ENCODE data around the gene GPR3.
"Not testable (repeated sequence)": the region's sequence is repeated elsewhere in the genome, so short reads cannot be mapped to it uniquely, and the experiment has no call there.

The GPR3 gene

GRCh38 chr1:27431601-27431940 lies 39.1 kb downstream of the GPR3 start:
- no peak for DNase-seq

GRCh38 chr1:27432725-27433124 lies 40.3 kb downstream of the GPR3 start:
- not testable (repeated sequence) for DNase-seq

DNA sequence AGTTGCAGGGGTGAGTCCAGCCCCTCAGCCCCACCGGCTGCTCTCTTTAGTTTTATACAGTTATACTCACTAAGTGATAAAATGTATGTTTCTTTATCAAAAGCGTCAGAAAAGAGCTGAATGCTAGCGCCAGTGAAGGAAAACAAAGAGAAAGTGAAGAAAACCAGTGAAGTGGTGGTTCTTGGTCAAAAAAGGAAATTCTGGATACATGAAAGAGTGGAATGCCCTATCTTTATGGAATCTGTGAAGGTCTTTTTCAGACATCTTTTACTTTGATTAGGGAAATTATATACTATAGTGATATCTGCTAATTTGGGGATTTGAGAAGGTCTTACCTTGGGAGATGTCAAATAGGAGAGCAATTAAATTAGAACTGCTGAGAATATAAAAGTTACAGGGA lies 41.3 kb downstream of the GPR3 start:
- DNase-seq: no peak

DNA sequence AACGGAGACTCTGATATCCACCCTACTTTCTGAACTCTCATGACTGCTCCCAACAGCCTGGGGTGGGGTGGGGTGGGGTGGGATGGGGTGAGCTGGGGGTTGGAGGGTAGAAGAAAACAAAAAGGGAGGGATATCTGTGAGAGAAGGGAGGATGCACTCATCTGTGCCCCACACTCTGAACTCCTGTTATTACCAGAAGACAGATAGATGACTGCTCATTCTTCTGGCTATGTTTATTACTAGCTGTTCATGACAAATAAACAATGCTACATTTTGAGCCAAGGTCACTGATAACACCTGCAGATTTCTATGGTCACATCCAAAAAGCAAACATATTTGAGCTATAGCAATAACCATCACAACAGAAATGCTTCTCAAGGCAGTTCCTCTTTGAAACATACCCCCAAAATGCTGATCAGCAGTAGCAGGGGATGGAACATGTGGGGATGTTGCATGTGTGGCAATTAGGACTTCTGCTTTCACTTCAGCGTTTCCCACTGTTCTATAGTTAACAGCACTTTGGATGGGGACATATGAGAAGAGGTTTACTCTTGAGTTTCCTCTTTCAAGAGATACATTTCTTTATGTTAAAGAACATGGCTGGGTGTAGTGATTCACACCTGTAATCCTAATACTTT lies 43.3 kb downstream of the GPR3 start:
- DNase-seq: no peak

DNA sequence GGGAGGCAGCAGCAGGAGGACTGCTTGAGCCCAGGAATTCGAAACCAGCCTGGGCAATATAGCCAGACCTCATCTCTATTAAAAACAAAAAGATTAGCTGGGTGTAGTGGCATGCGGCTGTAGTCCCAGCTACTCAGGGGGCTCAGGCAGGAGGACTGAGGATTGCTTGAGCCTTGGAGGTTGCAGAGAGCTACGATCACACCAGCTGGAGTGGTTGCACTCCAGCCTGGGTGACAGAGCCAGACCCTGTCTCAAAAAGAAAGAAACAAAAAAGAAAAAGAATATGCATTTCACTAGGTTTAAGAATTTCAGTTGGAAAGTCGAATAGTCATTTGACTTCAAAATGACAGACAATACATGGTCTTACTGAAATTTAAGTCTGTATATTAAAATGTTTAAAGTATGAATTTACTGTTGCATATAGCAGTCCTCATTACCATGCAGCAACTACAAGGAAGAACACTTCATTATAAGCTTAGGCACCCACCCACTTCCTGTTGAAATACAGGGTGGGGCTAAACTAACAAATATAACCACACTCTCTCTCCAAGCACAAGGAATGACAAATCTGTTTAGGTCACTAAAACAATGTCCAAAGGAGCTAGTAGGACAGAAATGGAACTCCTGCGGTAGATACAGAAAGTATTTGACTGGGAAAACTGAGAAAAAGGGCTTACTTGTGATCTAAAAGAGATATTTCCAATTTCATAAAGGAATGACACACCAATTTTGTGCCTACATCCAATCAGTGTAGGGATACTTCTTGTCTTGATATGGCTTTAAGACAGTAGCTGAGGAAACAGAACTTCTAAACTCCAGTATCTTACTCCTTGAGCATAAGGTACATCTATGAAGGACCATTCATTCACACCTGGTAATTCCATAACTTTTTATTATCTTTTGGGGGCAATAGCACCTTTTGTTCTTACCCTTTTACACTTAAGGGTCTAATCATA lies 44.1 kb downstream of the GPR3 start:
- DNase-seq: no peak

- DNase-seq: no peak
These were observed 46.2 kb downstream of the GPR3 start for GRCh38 chr1:27438621-27439061.

DNA sequence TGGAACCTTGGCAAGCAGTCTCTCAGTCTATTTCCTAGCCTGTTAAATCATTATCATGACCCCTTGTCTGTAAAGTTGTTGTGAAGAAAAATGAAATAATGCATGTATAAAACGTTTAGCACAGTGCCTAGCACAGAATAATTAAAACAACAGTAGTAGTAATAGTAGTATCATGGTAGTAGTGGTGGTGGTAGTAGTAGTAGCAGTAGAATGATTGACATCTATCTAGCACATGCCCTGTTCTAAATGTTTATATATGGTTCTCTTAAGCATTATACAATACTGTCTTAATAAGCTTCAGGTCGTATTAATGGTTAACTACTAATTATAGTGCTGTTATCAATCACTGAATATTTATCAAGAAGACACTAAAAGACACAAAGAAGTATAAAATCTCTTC lies 46.7 kb downstream of the GPR3 start:
- no peak for DNase-seq

DNA sequence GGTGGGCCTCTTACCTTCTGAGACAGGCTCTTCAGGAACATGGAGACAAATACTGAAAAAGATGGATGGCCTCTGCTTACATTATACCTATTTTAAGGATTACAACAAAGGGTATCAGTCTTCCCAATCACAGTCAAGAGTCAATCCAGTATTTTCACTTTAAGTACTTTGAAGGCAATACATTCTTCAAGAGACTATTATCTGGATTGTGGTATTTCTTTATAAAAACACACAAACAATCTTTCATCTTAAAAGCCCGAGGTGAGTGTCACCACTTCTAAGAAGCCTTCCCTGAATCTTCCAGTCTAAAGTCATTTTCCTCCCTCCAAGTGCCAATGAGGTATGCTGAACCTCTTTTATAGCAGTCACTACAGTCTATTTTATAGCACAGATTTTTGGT lies 52.2 kb downstream of the GPR3 start:
- no peak for DNase-seq
